Measurements from ENCODE around the gene LIPC. TPM values are rescaled to one million over a fixed set of nuclear protein-coding genes. Genes with fewer than 3 reads are reported as not detected.

LIPC gene
- total and polyA plus RNA-seq, 2 experiments from 2014 or later: not detected

DNA sequence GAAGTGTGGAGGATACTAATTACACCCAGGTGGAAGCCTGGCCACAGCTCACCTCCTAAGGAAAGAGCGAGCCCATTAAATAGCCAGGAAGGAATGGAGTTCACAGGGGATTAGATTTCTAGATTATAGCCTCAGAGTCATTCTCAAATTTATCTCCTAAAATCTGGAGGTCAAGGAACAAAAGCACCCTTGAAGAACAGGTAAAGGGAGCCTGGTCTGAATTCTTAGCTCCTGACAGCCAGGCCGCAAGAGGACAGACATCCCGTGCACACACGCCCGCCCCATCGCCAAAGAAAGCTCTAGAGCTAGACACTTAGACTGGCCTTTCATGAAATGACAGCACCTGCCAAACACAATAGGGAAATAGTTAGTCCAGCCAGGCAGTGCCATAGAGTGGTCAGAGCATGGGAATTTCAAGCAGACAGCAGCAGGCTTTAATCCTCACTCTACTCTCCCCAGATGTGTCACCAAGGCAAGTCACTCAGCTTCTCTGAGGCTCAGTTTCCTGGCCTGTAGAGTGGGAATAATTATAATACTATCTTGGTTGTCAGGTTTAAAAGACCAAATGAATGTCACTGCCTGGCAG is 59.2 kb downstream of the LIPC start (continued):
- TF ChIP-seq, protein P1, sequence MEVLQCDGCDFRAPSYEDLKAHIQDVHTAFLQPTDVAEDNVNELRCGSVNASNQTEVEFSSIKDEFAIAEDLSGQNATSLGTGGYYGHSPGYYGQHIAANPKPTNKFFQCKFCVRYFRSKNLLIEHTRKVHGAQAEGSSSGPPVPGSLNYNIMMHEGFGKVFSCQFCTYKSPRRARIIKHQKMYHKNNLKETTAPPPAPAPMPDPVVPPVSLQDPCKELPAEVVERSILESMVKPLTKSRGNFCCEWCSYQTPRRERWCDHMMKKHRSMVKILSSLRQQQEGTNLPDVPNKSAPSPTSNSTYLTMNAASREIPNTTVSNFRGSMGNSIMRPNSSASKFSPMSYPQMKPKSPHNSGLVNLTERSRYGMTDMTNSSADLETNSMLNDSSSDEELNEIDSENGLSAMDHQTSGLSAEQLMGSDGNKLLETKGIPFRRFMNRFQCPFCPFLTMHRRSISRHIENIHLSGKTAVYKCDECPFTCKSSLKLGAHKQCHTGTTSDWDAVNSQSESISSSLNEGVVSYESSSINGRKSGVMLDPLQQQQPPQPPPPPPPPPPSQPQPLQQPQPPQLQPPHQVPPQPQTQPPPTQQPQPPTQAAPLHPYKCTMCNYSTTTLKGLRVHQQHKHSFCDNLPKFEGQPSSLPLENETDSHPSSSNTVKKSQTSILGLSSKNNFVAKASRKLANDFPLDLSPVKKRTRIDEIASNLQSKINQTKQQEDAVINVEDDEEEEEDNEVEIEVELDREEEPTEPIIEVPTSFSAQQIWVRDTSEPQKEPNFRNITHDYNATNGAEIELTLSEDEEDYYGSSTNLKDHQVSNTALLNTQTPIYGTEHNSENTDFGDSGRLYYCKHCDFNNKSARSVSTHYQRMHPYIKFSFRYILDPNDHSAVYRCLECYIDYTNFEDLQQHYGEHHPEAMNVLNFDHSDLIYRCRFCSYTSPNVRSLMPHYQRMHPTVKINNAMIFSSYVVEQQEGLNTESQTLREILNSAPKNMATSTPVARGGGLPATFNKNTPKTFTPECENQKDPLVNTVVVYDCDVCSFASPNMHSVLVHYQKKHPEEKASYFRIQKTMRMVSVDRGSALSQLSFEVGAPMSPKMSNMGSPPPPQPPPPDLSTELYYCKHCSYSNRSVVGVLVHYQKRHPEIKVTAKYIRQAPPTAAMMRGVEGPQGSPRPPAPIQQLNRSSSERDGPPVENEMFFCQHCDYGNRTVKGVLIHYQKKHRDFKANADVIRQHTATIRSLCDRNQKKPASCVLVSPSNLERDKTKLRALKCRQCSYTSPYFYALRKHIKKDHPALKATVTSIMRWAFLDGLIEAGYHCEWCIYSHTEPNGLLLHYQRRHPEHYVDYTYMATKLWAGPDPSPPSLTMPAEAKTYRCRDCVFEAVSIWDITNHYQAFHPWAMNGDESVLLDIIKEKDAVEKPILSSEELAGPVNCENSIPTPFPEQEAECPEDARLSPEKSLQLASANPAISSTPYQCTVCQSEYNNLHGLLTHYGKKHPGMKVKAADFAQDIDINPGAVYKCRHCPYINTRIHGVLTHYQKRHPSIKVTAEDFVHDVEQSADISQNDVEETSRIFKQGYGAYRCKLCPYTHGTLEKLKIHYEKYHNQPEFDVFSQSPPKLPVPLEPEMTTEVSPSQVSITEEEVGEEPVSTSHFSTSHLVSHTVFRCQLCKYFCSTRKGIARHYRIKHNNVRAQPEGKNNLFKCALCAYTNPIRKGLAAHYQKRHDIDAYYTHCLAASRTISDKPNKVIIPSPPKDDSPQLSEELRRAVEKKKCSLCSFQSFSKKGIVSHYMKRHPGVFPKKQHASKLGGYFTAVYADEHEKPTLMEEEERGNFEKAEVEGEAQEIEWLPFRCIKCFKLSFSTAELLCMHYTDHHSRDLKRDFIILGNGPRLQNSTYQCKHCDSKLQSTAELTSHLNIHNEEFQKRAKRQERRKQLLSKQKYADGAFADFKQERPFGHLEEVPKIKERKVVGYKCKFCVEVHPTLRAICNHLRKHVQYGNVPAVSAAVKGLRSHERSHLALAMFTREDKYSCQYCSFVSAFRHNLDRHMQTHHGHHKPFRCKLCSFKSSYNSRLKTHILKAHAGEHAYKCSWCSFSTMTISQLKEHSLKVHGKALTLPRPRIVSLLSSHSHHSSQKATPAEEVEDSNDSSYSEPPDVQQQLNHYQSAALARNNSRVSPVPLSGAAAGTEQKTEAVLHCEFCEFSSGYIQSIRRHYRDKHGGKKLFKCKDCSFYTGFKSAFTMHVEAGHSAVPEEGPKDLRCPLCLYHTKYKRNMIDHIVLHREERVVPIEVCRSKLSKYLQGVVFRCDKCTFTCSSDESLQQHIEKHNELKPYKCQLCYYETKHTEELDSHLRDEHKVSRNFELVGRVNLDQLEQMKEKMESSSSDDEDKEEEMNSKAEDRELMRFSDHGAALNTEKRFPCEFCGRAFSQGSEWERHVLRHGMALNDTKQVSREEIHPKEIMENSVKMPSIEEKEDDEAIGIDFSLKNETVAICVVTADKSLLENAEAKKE (CRISPR knock-in tag; IDR thresholded peaks at IDR 0.05): no peak
- TF ChIP-seq, protein P2, sequence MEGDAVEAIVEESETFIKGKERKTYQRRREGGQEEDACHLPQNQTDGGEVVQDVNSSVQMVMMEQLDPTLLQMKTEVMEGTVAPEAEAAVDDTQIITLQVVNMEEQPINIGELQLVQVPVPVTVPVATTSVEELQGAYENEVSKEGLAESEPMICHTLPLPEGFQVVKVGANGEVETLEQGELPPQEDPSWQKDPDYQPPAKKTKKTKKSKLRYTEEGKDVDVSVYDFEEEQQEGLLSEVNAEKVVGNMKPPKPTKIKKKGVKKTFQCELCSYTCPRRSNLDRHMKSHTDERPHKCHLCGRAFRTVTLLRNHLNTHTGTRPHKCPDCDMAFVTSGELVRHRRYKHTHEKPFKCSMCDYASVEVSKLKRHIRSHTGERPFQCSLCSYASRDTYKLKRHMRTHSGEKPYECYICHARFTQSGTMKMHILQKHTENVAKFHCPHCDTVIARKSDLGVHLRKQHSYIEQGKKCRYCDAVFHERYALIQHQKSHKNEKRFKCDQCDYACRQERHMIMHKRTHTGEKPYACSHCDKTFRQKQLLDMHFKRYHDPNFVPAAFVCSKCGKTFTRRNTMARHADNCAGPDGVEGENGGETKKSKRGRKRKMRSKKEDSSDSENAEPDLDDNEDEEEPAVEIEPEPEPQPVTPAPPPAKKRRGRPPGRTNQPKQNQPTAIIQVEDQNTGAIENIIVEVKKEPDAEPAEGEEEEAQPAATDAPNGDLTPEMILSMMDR (conservative IDR thresholded peaks at IDR 0.05; ENCODE audit: low read depth in 2 of 2): no peak
- TF ChIP-seq, protein P3, sequence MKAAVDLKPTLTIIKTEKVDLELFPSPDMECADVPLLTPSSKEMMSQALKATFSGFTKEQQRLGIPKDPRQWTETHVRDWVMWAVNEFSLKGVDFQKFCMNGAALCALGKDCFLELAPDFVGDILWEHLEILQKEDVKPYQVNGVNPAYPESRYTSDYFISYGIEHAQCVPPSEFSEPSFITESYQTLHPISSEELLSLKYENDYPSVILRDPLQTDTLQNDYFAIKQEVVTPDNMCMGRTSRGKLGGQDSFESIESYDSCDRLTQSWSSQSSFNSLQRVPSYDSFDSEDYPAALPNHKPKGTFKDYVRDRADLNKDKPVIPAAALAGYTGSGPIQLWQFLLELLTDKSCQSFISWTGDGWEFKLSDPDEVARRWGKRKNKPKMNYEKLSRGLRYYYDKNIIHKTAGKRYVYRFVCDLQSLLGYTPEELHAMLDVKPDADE (IDR thresholded peaks at IDR 0.05): no peak
- TF ChIP-seq POLR2AphosphoS5 (IDR thresholded peaks at IDR 0.05; ENCODE audit: low read depth) (no peak), JUNB (IDR thresholded peaks at IDR 0.05; ENCODE audit: unreplicated experiment) (no peak), ZNF331 (CRISPR knock-in tag; IDR thresholded peaks at IDR 0.05; ENCODE audit: low read depth) (no peak), ZNF114 (CRISPR knock-in tag; IDR thresholded peaks at IDR 0.05) (no peak)
